ENCODE results near the gene B4GAT1. TPM values are rescaled to one million over a fixed set of nuclear protein-coding genes. Genes with fewer than 3 reads are reported as not detected.
A peak's percentile ranks its signal among the peaks of the same experiment; 100 is the strongest.

B4GAT1 gene
- total and polyA plus RNA-seq, 2 of the 13 experiments (the other 11 are each of a cell fraction or from before 2014, with no cell fraction given) = 40.4 to 109 TPM

- no peak overlapping the region for H2AFZ ChIP-seq (ENCODE audit: low read length)
- no peaks in the 10 kb centered on the region for H3K36me3 ChIP-seq (replicated peaks in 1 of 2; ENCODE audit: control insufficient read depth in 1 of 2, insufficient read depth in 2 of 2, low read length in 2 of 2)
- in situ Hi-C loops (cut with HindIII; ENCODE audit: extremely low pct_ligation_motif_present, low pct_unique_long_range_greater_than_20kb) (no loop called here), intact Hi-C loops (cut with micrococcal nuclease; ENCODE audit: unreplicated experiment) (loop anchor here (10.0 kb wide), 1 partner anchor 71 kb away; no protein-coding TSS in a partner anchor)
- H3K9ac ChIP-seq (ENCODE audit: insufficient read depth, low read depth, low read length) = peak overlapping the region; percentile 83
- H3K4me3 ChIP-seq (replicated peaks in 1 of 3; ENCODE audit: insufficient read depth in 1 of 3, low read depth in 2 of 3, low read length in 3 of 3) = peak overlapping the region; percentile 67 to 93 (median 71)
- H3K27me3 ChIP-seq (ENCODE audit: control insufficient read depth in 1 of 2, insufficient read depth in 2 of 2, low read length in 2 of 2) = 0 out of 5 replicates have a peak, but pooled peaks cover 0 to 3% of the 10 kb centered on the region in 2 experiments
- peak overlapping the region; percentile 97 for H3K27ac ChIP-seq (ENCODE audit: extremely low read length, insufficient read depth, low read length)
- DNase-seq (ENCODE audit: low spot score) (peak; percentile 69), FAIRE-seq (peak; percentile 50), ATAC-seq (peak; percentile 11)
- H3K9me3 ChIP-seq (ENCODE audit: low read length) = no peaks in the 10 kb centered on the region
- no peaks in the 10 kb centered on the region for H4K20me1 ChIP-seq (ENCODE audit: insufficient read depth, low read length)
- no peaks in the 10 kb centered on the region for H3K79me2 ChIP-seq (ENCODE audit: insufficient read depth, low read length)
- 5% methylated on average over 6 of the region's 38 CpGs for WGBS (ENCODE audit: low lambda C conversion rate)
- ChIA-PET CTCF (ENCODE audit: low intra/inter-chr PET ratio, low total read pairs) (interaction anchor here (2.8 to 4.2 kb wide), 2 partner anchors 8 to 23 kb away, joined by 24 to 32 read pairs; partner anchors contain the start of gene RIN1), POLR2A (interaction anchor here (0.8 to 5.2 kb wide), 27 partner anchors 8 to 529 kb away, joined by 3 to 121 read pairs (median 9); partner anchors contain the start of genes B4GAT1, BANF1, BRMS1 and CCDC85B)
- peaks cover 57% of the 10 kb centered on the region for H3K4me1 ChIP-seq (ENCODE audit: insufficient read depth, low read length)
- BruUV-seq (replicated peaks) = TSS peak; percentile 85
- peak overlapping the region; percentile 89 for H3K4me2 ChIP-seq (ENCODE audit: low read depth, low read length)
- TF ChIP-seq MAFF (IDR thresholded peaks at IDR 0.05; ENCODE audit: low read depth, low read length) (no peak), NFIC (IDR thresholded peaks at IDR 0.05; ENCODE audit: low read length) (no peak), ZFP82 (CRISPR knock-in tag; IDR thresholded peaks at IDR 0.05; ENCODE audit: borderline replicate concordance) (no peak), TERF1 (CRISPR knock-in tag; IDR thresholded peaks at IDR 0.05) (0 out of 2 replicates have a peak, but pooled peaks have one; percentile 31), ZNF768 (CRISPR knock-in tag; IDR thresholded peaks at IDR 0.05) (no peak), SALL2 (CRISPR knock-in tag; IDR thresholded peaks at IDR 0.05) (0 out of 2 replicates have a peak, but pooled peaks have one; percentile 23), AKAP8 (CRISPR knock-in tag; IDR thresholded peaks at IDR 0.05) (no peak), ZNF337 (CRISPR knock-in tag; IDR thresholded peaks at IDR 0.05; ENCODE audit: borderline replicate concordance, low read depth) (no peak), PREB (CRISPR knock-in tag; IDR thresholded peaks at IDR 0.05) (no peak), ZFP91 (CRISPR knock-in tag; IDR thresholded peaks at IDR 0.05; ENCODE audit: borderline replicate concordance) (peak; percentile 47; the same call in 1 of the 2 replicates)
- TF ChIP-seq, protein P1, sequence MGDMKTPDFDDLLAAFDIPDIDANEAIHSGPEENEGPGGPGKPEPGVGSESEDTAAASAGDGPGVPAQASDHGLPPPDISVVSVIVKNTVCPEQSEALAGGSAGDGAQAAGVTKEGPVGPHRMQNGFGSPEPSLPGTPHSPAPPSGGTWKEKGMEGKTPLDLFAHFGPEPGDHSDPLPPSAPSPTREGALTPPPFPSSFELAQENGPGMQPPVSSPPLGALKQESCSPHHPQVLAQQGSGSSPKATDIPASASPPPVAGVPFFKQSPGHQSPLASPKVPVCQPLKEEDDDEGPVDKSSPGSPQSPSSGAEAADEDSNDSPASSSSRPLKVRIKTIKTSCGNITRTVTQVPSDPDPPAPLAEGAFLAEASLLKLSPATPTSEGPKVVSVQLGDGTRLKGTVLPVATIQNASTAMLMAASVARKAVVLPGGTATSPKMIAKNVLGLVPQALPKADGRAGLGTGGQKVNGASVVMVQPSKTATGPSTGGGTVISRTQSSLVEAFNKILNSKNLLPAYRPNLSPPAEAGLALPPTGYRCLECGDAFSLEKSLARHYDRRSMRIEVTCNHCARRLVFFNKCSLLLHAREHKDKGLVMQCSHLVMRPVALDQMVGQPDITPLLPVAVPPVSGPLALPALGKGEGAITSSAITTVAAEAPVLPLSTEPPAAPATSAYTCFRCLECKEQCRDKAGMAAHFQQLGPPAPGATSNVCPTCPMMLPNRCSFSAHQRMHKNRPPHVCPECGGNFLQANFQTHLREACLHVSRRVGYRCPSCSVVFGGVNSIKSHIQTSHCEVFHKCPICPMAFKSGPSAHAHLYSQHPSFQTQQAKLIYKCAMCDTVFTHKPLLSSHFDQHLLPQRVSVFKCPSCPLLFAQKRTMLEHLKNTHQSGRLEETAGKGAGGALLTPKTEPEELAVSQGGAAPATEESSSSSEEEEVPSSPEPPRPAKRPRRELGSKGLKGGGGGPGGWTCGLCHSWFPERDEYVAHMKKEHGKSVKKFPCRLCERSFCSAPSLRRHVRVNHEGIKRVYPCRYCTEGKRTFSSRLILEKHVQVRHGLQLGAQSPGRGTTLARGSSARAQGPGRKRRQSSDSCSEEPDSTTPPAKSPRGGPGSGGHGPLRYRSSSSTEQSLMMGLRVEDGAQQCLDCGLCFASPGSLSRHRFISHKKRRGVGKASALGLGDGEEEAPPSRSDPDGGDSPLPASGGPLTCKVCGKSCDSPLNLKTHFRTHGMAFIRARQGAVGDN (CRISPR knock-in tag; IDR thresholded peaks at IDR 0.05) = peak; percentile 80
- TF ChIP-seq, protein P2, sequence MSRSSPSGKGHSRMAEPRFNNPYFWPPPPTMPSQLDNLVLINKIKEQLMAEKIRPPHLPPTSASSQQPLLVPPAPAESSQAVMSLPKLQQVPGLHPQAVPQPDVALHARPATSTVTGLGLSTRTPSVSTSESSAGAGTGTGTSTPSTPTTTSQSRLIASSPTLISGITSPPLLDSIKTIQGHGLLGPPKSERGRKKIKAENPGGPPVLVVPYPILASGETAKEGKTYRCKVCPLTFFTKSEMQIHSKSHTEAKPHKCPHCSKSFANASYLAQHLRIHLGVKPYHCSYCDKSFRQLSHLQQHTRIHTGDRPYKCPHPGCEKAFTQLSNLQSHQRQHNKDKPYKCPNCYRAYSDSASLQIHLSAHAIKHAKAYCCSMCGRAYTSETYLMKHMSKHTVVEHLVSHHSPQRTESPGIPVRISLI (CRISPR knock-in tag; IDR thresholded peaks at IDR 0.05; ENCODE audit: borderline replicate concordance) = no peak
These were observed 33.9 kb downstream of the B4GAT1 start for GRCh38 chr11:66313321-66314185.
